ENCODE data around the gene HIBCH.

DNA sequence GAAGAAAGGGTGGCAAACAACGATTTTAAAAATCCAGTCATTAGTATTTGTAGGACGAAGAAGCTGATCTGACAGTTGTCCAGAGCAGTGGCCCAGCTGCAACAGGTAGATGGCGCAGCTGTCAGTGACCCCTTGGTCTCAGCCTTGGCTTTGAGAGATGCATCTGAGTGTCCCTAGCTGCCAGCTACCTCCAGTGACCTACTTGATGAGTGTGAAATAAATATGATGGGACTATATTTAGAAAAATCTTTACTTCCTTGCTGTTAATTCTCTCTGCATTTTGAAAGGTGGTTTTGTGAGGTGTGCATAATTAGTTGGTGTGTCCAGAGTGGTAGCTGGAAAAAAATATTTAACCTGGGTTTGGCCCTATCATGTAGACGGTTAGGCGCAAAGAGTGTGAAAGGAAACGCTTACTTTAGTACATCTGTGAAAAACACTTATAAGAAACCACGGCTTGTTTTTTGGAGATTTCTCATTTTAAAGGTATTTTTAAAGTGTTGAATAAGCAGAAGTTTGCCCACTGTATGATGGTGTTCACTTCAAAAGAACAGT is 24.7 kb upstream of the HIBCH start:
- TF ChIP-seq TAF1 (conservative IDR thresholded peaks at IDR 0.05) (no peak), RAD21 (IDR thresholded peaks at IDR 0.05) (peak; percentile 72 to 73), FOXA2 (IDR thresholded peaks at IDR 0.05) (no peak)

All from liver (tissue), 2 donors.